Activated CD4-positive, alpha-beta T cell treated with anti-CD3 and anti-CD28 coated beads, Interleukin-2, amount 10 ng/mL, durations not matched to agents 7 days and 5 days (primary cell): ENCODE measurements around the gene WDR48. TPM values are rescaled to one million over a fixed set of nuclear protein-coding genes. Genes with fewer than 3 reads are reported as not detected.

ENCODE experiments used
- CTCF ChIA-PET: fragments of 350-600 bp; sonication (Branson Sonifier 250); formaldehyde crosslinking; loops from one replicate; lab custom pipeline; 2021; ENCODE audit warnings: antibody characterized with exemption; lab: Charles Lee
- POLR2A ChIA-PET: fragments of 350-600 bp; sonication (Branson Sonifier 250); formaldehyde crosslinking; loops from one replicate; lab custom pipeline; 2021; ENCODE audit warnings: antibody characterized with exemption; lab: Charles Lee
- DNase-seq: peaks from one replicate; pipeline ENCODE4 v3.0.0-alpha.2; 2020
- H3K27ac Mint-ChIP-seq: one replicate; pipeline ENCODE4 v1.8.0; 2021; ENCODE audit warnings: mild to moderate bottlenecking, moderate library complexity, mixed read lengths
- H3K27me3 Mint-ChIP-seq: one replicate; pipeline ENCODE4 v1.8.0; 2021; ENCODE audit warnings: mixed read lengths
- H3K36me3 Mint-ChIP-seq: one replicate; pipeline ENCODE4 v1.8.0; 2021; ENCODE audit warnings: low read depth, mixed read lengths
- H3K4me1 Mint-ChIP-seq: one replicate; pipeline ENCODE4 v1.8.0; 2021; ENCODE audit warnings: mixed read lengths
- H3K4me3 Mint-ChIP-seq: one replicate; pipeline ENCODE4 v1.8.0; 2021; ENCODE audit warnings: mild to moderate bottlenecking, moderate library complexity, mixed read lengths
- H3K9me3 Mint-ChIP-seq: one replicate; pipeline ENCODE4 v1.8.0; 2021; ENCODE audit warnings: mixed read lengths
- total RNA-seq, 2 experiments: library from RNA; stranded (reverse); gene quantifications; one replicate each; pipeline ENCODE4 v1.2.3, GENCODE V29; 2021

WDR48 gene
- total RNA-seq, 2 experiments from 2014 or later = 32.3 to 32.4 TPM

DNA sequence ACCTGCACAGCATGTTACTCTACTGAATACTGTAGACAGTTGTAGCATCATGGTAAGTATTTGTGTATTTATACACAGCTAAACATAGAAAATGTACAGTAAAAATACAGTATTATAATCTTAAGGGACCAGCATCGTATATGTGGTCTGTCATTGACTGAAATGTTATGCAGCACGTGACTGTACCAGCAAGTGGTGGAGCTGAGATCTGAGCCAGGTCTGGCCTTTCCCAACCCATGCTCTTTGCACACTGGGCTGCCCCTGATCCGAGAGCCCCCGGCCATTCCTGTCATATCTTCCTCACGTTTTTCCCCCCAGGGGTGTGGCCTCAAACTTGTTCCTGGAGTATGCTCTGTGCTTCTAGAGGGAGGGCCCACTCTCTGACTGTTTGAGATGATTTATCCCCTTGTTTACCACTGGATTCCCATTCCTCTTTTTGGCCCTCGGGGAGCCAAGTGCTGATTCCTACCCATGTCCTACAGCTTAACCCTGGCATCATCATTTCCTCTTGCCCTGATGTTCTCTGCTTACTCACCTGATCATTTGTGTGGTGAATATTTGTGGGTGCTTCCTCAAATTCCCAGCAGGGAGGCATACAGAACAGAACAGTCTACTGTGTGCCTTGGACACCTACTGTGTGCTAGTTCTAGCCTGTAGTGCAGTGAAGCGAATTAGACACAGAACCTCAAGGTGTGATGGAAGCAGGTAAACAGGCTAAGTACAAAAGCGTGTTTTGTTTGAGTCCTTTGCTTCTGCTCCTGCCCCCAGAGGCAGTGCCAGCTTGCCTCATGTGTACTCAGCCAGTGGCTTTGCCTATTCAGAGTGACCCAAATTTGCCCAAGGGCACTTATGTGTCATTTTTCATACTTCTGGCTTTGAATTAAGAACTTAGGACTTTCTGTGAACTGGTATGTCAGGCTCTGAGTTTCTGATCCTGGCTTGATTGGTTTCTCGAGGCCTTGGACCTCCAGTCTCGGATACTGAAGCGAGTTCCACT lies 80.6 kb downstream of the WDR48 start:
- Mint-ChIP-seq H3K27me3 (no peaks in the 10 kb centered on the region), H3K9me3 (no peaks in the 10 kb centered on the region), H3K4me1 (peaks cover 13% of the 10 kb centered on the region), H3K27ac (no peak overlapping the region), H3K4me3 (no peak overlapping the region), H3K36me3 (peaks cover 3% of the 10 kb centered on the region)
- ChIA-PET POLR2A (no interaction called here), CTCF (interaction anchor here (1.0 to 1.7 kb wide), 6 partner anchors 14 to 159 kb away, joined by 3 to 6 read pairs (median 3); no protein-coding TSS in a partner anchor)
- DNase-seq = no peak

DNA sequence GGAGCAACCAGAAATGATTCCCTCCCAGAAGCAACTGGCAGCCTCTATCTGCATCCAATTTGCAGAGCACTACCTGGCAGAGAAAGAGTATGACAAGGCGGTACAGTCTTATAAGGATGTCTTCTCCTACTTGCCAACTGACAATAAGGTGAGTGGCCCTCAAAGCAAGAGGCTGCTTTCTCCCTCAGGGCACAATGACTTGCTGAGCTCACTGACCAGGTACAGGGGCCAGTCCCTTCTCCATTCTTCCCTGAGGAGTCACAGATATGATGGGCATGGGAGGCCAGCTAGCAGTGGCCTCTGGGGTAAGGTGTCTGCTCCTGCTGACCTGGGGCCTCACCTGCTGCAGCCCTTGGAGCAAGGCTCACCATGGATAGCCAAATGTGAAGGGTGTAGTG lies 81.3 kb downstream of the WDR48 start:
- H3K4me3 Mint-ChIP-seq = no peak overlapping the region
- no peaks in the 10 kb centered on the region for H3K9me3 Mint-ChIP-seq
- peaks cover 3% of the 10 kb centered on the region for H3K36me3 Mint-ChIP-seq
- DNase-seq = no peak
- no peak overlapping the region for H3K27ac Mint-ChIP-seq
- H3K27me3 Mint-ChIP-seq = no peaks in the 10 kb centered on the region
- ChIA-PET CTCF (interaction anchor here (1.2 to 2.2 kb wide), 5 partner anchors 8 to 158 kb away, joined by 3 to 10 read pairs (median 4); no protein-coding TSS in a partner anchor), POLR2A (no interaction called here)
- peaks cover 6% of the 10 kb centered on the region for H3K4me1 Mint-ChIP-seq

DNA sequence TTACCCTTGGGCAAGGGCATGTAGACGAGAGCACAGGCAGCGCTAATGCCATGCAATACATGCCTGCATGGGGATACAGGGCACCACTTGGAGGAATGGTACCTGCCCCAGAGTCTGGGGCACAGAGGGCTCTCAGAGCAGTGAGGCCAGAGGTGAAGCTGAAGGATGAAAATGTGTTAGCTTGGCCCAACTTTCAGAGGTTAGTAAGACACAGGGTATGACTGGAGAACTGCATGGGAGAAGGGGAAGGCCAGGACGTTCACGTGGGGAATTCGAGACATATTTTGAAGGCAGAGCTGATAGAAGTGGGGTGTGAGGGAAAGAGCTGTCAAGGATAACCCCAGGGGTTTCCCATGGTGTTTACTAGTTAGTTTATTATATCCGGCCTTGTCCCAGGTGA lies 82.0 kb downstream of the WDR48 start:
- DNase-seq = no peak

DNA sequence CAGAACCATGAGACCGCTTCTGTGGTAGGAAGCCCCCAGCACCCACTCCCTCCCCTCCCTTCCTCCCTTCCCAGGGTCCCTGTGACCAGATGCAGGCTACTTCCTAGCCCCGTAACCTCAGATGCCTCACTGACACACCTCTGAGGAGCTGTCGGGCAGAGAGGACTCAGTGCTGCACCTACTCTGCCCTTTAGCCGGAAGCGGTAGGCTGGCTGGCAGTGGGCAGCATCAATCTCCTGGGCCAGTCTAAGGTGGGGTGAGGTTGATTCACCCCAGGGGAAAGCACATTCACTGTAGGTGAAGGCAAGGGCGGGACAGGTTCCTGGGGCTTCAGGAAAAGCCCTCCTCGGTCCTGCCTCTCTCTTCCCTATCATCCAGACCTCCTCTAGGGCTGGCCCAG lies 82.5 kb downstream of the WDR48 start:
- peaks cover 3% of the 10 kb centered on the region for H3K36me3 Mint-ChIP-seq
- H3K4me3 Mint-ChIP-seq = no peak overlapping the region
- no peaks in the 10 kb centered on the region for H3K9me3 Mint-ChIP-seq
- no peaks in the 10 kb centered on the region for H3K27me3 Mint-ChIP-seq
- CTCF ChIA-PET = interaction anchor here (0.6 to 2.2 kb wide), 5 partner anchors 8 to 18 kb away, joined by 3 to 10 read pairs (median 4); no protein-coding TSS in a partner anchor
- H3K4me1 Mint-ChIP-seq = no peaks in the 10 kb centered on the region
- H3K27ac Mint-ChIP-seq = no peak overlapping the region
- POLR2A ChIA-PET = no interaction called here
- DNase-seq = no peak

More for the DNA sequence above, 82.0 kb downstream of the WDR48 start:
- CTCF ChIA-PET = interaction anchor here (0.6 to 2.2 kb wide), 7 partner anchors 9 to 158 kb away, joined by 3 to 10 read pairs (median 4); no protein-coding TSS in a partner anchor
- H3K36me3 Mint-ChIP-seq = peaks cover 3% of the 10 kb centered on the region
- POLR2A ChIA-PET = no interaction called here
- H3K9me3 Mint-ChIP-seq = no peaks in the 10 kb centered on the region
- H3K27me3 Mint-ChIP-seq = no peaks in the 10 kb centered on the region
- no peak overlapping the region for H3K27ac Mint-ChIP-seq
- no peak overlapping the region for H3K4me3 Mint-ChIP-seq
- no peaks in the 10 kb centered on the region for H3K4me1 Mint-ChIP-seq

DNA sequence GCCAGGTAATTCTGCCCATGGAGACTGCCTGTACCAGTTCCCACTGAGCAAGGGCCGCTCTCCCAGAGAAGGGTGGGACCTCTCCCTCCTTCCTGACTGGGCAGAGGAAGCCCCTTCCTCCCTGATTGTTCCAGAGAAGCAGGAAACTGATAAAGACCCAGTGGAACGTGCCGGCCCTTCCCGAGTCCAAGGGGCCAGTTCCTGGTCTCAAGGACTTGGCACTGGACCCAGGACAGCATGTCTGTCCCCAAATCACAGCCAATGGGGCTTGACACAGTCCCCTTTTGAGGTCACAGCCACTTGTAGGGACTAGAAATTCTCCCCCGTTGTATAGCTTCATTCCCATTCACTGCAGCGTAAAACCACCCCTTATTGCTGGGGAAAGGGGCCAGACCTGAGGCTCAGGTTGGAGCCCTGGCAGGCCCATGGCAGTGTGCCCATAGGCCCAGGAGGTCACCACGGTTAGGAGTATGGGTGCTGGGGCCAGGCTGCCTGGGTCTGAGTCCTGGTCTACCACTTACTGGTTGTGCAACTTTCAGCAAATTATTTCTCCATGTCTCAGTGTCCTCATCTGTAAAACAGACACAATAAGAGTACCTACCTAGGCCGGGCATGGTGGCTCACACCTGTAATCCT lies 83.5 kb downstream of the WDR48 start:
- POLR2A ChIA-PET = no interaction called here

DNA sequence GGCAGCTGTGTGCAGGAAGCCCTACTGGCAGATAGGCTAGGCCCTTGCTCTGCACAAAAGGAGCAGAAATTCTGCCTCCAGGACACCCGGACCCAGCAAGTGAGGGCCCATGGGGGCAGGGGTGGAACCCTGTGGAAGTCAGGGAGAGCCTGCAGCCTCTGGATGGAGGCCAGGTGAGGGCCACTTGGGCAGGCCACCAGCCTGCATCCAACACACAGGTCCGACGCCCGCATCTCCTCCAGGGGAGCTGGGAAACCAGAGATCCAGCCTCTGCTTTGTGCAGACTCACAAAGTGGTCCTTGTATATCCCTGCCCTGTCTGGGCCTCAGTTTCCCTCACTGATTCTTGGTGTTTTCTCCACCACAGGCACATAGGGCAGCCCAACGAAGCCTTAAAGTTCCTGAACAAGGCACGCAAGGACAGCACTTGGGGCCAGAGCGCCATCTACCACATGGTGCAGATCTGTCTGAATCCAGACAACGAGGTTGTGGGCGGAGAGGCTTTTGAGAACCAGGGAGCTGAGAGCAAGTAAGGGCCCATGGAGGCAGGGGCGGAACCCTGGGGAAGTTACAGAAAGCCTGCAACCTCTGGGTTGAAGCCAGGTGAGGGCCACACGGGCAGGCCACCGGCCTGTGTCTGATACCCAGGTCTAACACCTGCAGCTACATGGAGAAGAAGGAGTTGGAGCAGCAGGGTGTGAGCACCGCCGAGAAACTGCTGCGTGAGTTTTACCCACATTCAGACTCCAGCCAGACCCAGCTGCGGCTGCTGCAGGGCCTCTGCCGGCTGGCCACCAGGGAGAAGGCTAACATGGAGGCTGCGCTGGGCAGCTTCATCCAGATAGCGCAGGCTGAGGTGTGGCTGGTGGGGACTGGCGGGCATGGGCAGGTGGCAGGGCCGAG lies 85.0 kb downstream of the WDR48 start:
- CTCF ChIA-PET = interaction anchor here (0.6 to 1.7 kb wide), 6 partner anchors 10 to 151 kb away, joined by 3 to 6 read pairs (median 4); no protein-coding TSS in a partner anchor
- H3K36me3 Mint-ChIP-seq = peaks cover 6% of the 10 kb centered on the region

More for the DNA sequence above, 83.5 kb downstream of the WDR48 start:
- Mint-ChIP-seq H3K9me3 (no peaks in the 10 kb centered on the region), H3K27ac (no peak overlapping the region), H3K27me3 (no peaks in the 10 kb centered on the region), H3K36me3 (peaks cover 3% of the 10 kb centered on the region), H3K4me1 (no peaks in the 10 kb centered on the region), H3K4me3 (no peak overlapping the region)
- no peak for DNase-seq
- CTCF ChIA-PET = interaction anchor here (1.9 to 2.2 kb wide), 2 partner anchors 9 to 10 kb away, joined by 4 to 10 read pairs; no protein-coding TSS in a partner anchor

DNA sequence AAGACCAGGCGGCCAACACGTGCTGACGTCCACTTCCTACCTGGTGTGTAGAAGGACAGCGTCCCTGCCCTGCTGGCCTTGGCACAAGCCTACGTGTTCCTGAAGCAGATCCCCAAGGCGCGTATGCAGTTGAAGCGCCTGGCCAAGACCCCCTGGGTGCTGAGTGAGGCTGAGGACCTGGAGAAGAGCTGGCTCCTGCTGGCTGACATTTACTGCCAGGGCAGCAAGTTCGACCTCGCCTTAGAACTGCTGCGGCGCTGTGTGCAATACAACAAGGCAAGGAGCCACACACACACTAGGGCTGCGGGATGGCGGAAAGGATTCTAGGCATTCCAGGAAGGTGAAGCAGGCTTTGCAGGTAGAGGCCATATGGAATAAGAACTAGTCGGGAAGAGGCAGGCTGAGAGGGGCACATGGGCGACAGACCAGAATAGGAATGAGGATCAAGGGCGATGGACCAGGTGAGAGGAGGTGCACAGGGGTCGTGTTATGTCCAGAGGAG lies 85.7 kb downstream of the WDR48 start:
- ChIA-PET POLR2A (no interaction called here), CTCF (interaction anchor here (0.9 to 1.7 kb wide), 4 partner anchors 10 to 151 kb away, joined by 3 to 6 read pairs (median 4); no protein-coding TSS in a partner anchor)
- Mint-ChIP-seq H3K4me1 (peaks cover 13% of the 10 kb centered on the region), H3K4me3 (no peak overlapping the region), H3K9me3 (no peaks in the 10 kb centered on the region), H3K27ac (no peak overlapping the region), H3K27me3 (no peaks in the 10 kb centered on the region), H3K36me3 (peaks cover 10% of the 10 kb centered on the region)
- DNase-seq = no peak

More for the DNA sequence above, 85.0 kb downstream of the WDR48 start:
- Mint-ChIP-seq H3K27ac (no peak overlapping the region), H3K4me3 (no peak overlapping the region), H3K9me3 (no peaks in the 10 kb centered on the region), H3K4me1 (peaks cover 8% of the 10 kb centered on the region), H3K27me3 (no peaks in the 10 kb centered on the region)
- POLR2A ChIA-PET = no interaction called here
- no peak for DNase-seq

DNA sequence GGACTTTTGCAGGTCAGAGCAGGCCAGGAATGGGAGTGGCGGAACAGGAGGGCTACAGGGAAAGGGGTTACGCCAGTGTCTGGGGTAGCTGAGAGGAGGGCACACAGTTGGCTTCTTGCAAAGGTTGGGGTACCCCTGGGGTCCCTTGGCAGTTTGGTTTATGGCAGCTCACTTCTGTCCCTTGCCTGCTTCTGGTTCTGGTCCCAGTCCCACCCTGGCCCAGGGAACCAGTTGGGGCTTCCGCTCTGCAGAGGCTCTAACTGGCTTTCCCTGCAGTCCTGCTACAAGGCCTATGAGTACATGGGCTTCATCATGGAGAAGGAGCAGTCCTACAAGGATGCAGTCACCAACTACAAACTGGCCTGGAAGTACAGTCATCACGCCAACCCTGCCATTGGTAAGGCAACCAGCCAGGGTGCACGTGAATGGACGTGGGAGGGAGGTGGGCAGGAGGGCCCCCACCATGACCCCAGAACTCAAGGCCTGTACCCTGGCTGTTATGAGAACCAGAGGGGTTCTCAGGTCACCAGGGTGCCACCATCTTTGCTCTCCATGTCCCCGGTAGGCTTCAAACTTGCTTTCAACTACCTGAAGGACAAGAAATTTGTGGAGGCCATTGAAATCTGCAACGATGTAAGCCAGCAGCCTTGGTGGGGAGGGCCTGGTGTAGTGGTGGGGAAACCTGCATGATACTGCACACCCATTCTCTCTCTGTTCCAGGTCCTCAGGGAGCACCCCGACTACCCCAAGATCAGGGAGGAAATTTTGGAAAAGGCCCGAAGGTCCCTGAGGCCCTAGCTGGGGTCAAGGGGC lies 86.4 kb downstream of the WDR48 start:
- ChIA-PET CTCF (interaction anchor here (0.6 to 1.7 kb wide), 5 partner anchors 9 to 150 kb away, joined by 3 to 6 read pairs (median 3); no protein-coding TSS in a partner anchor), POLR2A (no interaction called here)

DNA sequence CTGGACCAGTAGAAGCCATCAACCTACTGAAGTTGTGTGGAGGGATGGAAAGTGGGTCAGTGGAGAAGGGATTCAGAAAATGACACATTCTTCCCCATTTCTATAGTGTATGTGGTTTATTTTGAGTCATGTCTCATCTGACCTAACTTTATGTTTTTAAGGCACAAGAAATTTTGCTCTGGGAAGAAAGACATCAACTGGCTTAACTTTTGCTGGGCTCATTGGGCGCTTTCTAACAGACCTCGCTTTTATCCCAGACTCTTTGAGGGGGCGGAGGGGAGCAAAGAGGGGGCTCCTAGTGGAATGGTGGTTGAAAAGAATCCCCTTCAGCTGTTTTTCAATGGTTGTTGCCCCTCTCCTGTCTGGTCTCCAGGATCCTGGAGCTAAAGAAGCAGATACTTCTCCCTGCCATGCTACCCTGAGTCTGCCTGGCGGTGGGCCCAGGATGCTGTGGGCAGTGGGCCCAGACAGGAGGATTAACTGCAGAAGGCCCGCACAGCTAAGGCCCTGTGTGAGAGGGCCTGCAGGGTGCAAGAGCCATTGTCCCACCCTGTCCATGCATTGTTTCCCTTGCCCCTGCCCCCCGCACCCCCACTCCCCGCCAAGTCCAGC lies 87.1 kb downstream of the WDR48 start:
- H3K4me3 Mint-ChIP-seq = no peak overlapping the region
- H3K4me1 Mint-ChIP-seq = peaks cover 16% of the 10 kb centered on the region
- no peaks in the 10 kb centered on the region for H3K9me3 Mint-ChIP-seq
- peaks cover 21% of the 10 kb centered on the region for H3K36me3 Mint-ChIP-seq
- CTCF ChIA-PET = interaction anchor here (0.6 to 1.0 kb wide), 2 partner anchors 9 to 95 kb away, joined by 3 read pairs; no protein-coding TSS in a partner anchor
- H3K27me3 Mint-ChIP-seq = no peaks in the 10 kb centered on the region
- DNase-seq = no peak
- H3K27ac Mint-ChIP-seq = no peak overlapping the region
- POLR2A ChIA-PET = no interaction called here

More for the DNA sequence above, 86.4 kb downstream of the WDR48 start:
- peaks cover 16% of the 10 kb centered on the region for H3K36me3 Mint-ChIP-seq
- H3K27ac Mint-ChIP-seq = no peak overlapping the region
- H3K9me3 Mint-ChIP-seq = no peaks in the 10 kb centered on the region
- no peak for DNase-seq
- no peak overlapping the region for H3K4me3 Mint-ChIP-seq
- H3K27me3 Mint-ChIP-seq = no peaks in the 10 kb centered on the region
- H3K4me1 Mint-ChIP-seq = peaks cover 16% of the 10 kb centered on the region

DNA sequence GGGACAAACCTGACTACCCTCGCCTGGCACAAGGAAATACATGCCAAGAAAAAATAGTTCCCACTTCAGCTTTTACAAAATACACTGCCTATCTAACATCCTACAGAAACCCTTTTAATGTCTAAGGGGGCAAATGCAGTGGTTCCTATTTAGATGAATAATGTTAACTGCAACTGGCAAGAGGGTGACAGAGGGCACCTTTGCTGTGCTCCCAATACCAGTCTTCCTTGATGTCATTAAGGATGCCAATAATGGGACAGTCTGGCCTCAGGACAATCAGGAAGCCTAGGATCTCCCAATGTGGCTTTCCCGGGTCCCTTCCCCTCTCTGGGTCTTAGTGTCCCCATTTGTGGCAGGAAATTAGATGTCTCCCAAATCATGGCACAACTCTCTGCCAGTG lies 87.6 kb downstream of the WDR48 start:
- DNase-seq = no peak
- H3K27ac Mint-ChIP-seq = no peak overlapping the region
- H3K4me1 Mint-ChIP-seq = peaks cover 17% of the 10 kb centered on the region
- ChIA-PET CTCF (interaction anchor here (1.0 kb wide), 1 partner anchor 10 kb away, joined by 3 read pairs; no protein-coding TSS in a partner anchor), POLR2A (no interaction called here)
- H3K27me3 Mint-ChIP-seq = no peaks in the 10 kb centered on the region
- no peaks in the 10 kb centered on the region for H3K9me3 Mint-ChIP-seq
- no peak overlapping the region for H3K4me3 Mint-ChIP-seq
- H3K36me3 Mint-ChIP-seq = peaks cover 26% of the 10 kb centered on the region
